Activated T-helper 1 cell treated with anti-CD3 and anti-CD28 coated beads, Interleukin-12 subunit alpha, Interleukin-12 subunit beta, Interleukin-2, Interleukin-4 antibody, amounts not matched to agents 30 ng/mL and 10 ng/mL and 1 ng/mL, durations not matched to agents 14 hours and 24 hours and 36 hours (primary cell): Measurements from ENCODE around the gene THOC1. TPM values are rescaled to one million over a fixed set of nuclear protein-coding genes. Genes with fewer than 3 reads are reported as not detected.

Experiments used
- DNase-seq: peaks from one replicate; pipeline ENCODE4 v3.0.0; 2021; ENCODE audit warnings: low spot score
- H3K27ac Mint-ChIP-seq: one replicate; pipeline ENCODE4 v1.8.0; 2021; ENCODE audit warnings: mild to moderate bottlenecking, mixed read lengths
- H3K27me3 Mint-ChIP-seq: one replicate; pipeline ENCODE4 v1.8.0; 2022; ENCODE audit warnings: mild to moderate bottlenecking, moderate library complexity, mixed read lengths; ENCODE audit not compliant: insufficient read depth
- H3K36me3 Mint-ChIP-seq: one replicate; pipeline ENCODE4 v1.8.0; 2021; ENCODE audit warnings: low read depth, mixed read lengths
- H3K4me1 Mint-ChIP-seq: one replicate; pipeline ENCODE4 v1.8.0; 2021; ENCODE audit warnings: low read depth, mixed read lengths
- H3K4me3 Mint-ChIP-seq: one replicate; pipeline ENCODE4 v1.8.0; 2021; ENCODE audit warnings: mild to moderate bottlenecking, moderate library complexity, mixed read lengths
- H3K9me3 Mint-ChIP-seq: one replicate; pipeline ENCODE4 v1.8.0; 2021; ENCODE audit warnings: mixed read lengths
- intact Hi-C: fragments of 100-400 bp; cut with micrococcal nuclease; formaldehyde crosslinking; loops from one replicate; pipeline ENCODE4 v1.15.1; 2024
- total RNA-seq: library from RNA; stranded (reverse); gene quantifications from 2 replicates; pipeline ENCODE4 v1.2.3, GENCODE V29; 2022

Gene THOC1
- total RNA-seq, 1 donor from 2014 or later, result 69.9 TPM

DNA sequence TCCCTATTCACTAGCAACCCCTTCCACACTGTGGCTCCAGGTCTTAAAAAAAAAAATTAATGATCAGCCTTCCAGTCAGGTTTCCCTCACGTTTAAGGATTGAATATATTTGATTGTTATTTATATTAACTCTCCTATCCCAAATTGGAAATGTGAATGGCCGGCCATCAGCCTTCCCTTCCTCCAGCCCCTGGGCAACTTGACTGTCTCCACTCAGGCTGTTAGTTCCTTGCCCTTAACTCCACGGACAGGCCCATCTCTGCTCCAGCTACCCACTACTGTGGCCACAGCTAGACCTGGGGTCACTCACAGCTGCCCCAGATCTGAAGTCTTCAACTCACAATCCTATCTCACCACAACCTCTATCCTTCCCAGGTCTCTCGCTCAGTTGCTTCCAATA, 39.9 kb downstream of the THOC1 start:
- Mint-ChIP-seq H3K36me3 (peaks cover 36% of the 10 kb centered on the region), H3K4me1 (no peaks in the 10 kb centered on the region), H3K4me3 (no peak overlapping the region), H3K27ac (no peak overlapping the region), H3K9me3 (no peaks in the 10 kb centered on the region), H3K27me3 (no peaks in the 10 kb centered on the region)
- intact Hi-C loops, result no loop called here
- DNase-seq, result no peak

DNA sequence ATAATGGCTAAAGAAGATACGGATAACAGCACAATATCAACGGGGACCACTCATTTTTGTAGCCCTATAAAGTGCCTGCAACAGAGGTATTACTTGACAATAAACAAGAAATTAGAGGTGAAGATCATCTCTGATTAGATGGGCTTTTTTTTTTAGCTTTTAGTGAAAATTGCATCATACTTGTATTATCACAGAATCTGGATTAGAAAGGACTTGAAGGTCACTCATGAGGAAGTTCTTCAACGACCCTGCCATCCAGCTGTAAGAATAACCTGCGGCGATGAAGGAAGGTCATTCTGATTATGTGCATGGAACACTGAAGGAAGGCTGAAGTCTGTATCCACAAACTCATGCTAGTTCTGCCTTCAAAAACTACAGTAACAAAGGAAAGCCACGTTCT, 40.5 kb downstream of the THOC1 start:
- no peak overlapping the region for H3K4me3 Mint-ChIP-seq
- H3K27ac Mint-ChIP-seq, result no peak overlapping the region
- intact Hi-C loops, result no loop called here
- no peaks in the 10 kb centered on the region for H3K9me3 Mint-ChIP-seq
- H3K36me3 Mint-ChIP-seq, result peaks cover 36% of the 10 kb centered on the region
- H3K27me3 Mint-ChIP-seq, result no peaks in the 10 kb centered on the region
- DNase-seq, result no peak
- H3K4me1 Mint-ChIP-seq, result no peaks in the 10 kb centered on the region

DNA sequence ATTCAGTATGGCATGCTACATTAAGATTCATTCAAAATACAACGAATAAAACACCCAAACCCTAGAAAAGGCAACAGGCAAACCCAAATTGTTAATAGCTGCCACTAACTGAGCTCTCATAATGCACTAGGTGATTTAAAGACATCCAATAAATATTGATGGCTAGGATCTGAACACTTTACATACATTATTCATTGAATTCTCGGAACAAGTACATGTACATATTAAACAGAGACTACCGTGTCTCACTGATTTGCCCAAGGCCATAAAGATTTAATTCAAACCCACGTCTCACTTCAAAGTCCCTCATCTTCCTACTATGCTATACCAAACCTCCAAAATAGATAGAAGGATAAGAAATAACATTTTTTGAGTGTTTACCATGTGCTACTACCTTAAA, 42.1 kb downstream of the THOC1 start:
- H3K27ac Mint-ChIP-seq, result no peak overlapping the region
- intact Hi-C loops, result no loop called here
- H3K4me1 Mint-ChIP-seq, result no peaks in the 10 kb centered on the region
- peaks cover 39% of the 10 kb centered on the region for H3K36me3 Mint-ChIP-seq
- no peak overlapping the region for H3K4me3 Mint-ChIP-seq
- no peak for DNase-seq
- no peaks in the 10 kb centered on the region for H3K9me3 Mint-ChIP-seq
- no peaks in the 10 kb centered on the region for H3K27me3 Mint-ChIP-seq

DNA sequence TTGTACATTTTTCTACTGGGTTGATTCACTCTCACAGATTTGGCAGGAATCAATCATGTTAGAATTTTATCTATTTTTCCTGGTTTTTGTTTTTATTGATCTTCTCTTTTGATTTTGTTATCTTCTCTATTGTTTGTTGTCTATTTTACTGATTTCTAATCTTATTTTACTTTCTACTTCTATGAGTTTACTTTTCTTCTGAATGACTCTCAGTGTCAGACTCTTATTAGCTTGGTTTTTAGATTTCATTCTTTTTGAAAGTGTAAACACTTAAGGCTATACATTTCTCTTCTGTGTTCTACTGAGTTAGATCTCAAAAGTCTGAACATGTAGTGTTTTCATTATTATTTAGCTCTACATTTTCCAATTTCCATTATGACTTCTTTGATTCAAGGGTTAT, 47.1 kb downstream of the THOC1 start:
- intact Hi-C loops, result loop anchor here (5.0 kb wide), 1 partner anchor 42 kb away; no protein-coding TSS in a partner anchor
- Mint-ChIP-seq H3K4me1 (no peaks in the 10 kb centered on the region), H3K9me3 (no peaks in the 10 kb centered on the region), H3K4me3 (no peak overlapping the region), H3K27me3 (peaks cover 1% of the 10 kb centered on the region), H3K36me3 (peaks cover 38% of the 10 kb centered on the region), H3K27ac (peak overlapping the region; percentile 5)
- no peak for DNase-seq

DNA sequence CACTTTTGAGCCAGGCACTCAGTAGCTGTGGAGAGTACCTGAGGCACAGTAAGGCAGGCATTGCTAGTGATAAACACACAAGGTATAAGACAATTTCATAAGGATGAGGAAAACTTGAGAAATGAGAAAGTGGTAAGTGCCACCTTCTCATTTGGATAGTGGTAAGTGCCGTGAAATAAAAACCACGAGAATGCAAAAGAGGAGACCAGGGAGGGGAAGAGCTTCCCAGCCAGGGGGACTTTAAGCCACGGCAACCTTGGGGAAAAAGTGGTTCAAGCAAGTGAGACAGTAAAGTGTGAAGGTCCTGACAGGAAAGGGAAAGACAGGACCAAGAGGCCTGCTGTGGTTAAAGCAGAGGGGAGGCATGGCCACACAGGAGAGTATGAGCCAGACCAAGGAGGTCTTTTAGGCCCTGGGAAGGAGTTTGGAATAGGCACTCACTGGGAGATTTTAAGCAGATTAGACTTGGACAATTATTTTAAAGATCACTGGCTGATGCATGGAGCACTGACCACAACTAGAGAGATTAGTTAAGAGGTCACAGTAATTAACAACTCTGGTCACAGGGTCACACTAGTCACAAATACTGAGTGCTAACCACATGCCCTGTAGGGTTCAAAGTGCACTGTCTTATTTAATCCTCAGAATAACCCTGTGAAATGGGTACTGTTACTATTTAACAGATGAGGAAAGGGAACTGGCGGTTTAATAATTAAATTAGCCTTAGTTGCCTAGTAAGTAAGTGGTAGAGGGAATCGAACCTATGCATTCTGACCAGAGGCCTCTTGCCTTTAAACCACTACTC, 50.1 kb downstream of the THOC1 start:
- intact Hi-C loops, result no loop called here
- H3K4me3 Mint-ChIP-seq, result no peak overlapping the region
- H3K27ac Mint-ChIP-seq, result no peak overlapping the region
- no peak for DNase-seq
- no peaks in the 10 kb centered on the region for H3K4me1 Mint-ChIP-seq
- H3K36me3 Mint-ChIP-seq, result peaks cover 46% of the 10 kb centered on the region
- H3K27me3 Mint-ChIP-seq, result peaks cover 1% of the 10 kb centered on the region
- no peaks in the 10 kb centered on the region for H3K9me3 Mint-ChIP-seq

DNA sequence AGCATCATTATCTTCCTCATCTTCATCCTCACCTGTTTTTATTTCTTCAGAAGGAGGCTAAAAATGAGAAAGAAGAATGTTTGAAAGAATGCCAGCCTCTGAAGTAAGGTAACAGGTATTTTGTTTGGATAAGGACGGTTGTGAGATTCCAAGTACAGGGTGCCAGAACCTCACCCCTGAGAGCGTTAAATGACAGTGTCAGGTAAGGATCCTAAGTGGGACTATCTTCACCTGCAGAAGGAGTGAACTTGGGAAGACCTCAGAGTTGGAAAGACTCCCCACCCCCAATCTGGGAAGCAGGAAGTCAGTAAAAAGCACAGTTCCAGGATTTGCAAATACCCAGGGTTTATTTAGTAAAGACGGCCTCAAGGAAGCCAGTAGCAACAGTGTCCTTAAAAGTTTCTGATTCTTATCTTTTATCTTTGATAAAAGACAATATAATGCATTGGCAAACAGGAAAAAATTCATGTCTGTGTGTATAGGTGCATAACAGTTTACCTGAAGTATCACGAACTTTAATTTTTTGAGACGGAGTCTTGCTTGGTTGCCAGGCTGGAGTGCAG, 52.3 kb downstream of the THOC1 start:
- peaks cover 53% of the 10 kb centered on the region for H3K36me3 Mint-ChIP-seq
- no peak overlapping the region for H3K4me3 Mint-ChIP-seq
- H3K27me3 Mint-ChIP-seq, result peaks cover 1% of the 10 kb centered on the region
- no peak overlapping the region for H3K27ac Mint-ChIP-seq
- no peaks in the 10 kb centered on the region for H3K4me1 Mint-ChIP-seq
- H3K9me3 Mint-ChIP-seq, result no peaks in the 10 kb centered on the region
- intact Hi-C loops, result no loop called here
- no peak for DNase-seq

DNA sequence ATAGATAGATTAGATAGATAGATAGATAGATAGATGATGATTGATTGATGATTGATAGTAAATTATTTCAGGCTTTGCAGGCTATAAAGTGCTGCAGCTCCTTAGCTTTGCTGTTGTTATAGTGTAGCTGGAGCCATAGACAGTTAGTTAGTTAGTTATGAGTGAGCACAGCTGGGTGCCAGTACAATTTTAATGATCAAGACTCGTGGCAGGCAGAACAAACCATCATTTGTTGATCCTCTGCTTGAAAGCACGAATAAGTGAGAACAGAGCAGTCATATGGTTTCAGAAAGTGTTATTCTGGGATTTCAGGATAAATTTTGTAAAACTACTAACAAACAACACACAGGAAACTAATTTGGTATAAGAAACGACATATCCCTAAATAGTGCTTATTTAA, 53.9 kb downstream of the THOC1 start:
- Mint-ChIP-seq H3K4me3 (no peak overlapping the region), H3K9me3 (no peaks in the 10 kb centered on the region), H3K27me3 (peaks cover 1% of the 10 kb centered on the region), H3K4me1 (peaks cover 8% of the 10 kb centered on the region), H3K27ac (no peak overlapping the region), H3K36me3 (peaks cover 58% of the 10 kb centered on the region)
- no peak for DNase-seq
- intact Hi-C loops, result loop anchor here (5.0 kb wide), 1 partner anchor 37 kb away; no protein-coding TSS in a partner anchor

DNA sequence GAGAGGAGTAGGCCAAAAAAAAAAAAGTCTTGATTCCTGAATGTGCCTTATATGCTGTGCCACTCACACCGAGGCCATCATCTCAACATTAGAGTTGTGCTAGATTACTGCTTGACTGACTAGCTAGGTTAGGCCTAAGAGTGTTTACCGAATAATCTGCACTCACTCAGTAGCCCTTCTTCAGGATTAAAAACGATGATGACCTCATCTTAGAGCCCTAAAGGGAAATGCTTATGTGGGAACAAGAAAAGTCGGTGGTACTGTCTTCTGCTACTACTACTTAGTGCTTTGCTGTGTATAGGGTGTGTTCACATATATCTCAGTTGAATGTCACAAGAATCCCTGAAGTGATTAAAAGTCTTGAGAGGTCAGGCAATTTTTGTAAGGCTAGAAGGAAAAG, 54.3 kb downstream of the THOC1 start:
- peaks cover 56% of the 10 kb centered on the region for H3K36me3 Mint-ChIP-seq
- peaks cover 1% of the 10 kb centered on the region for H3K27me3 Mint-ChIP-seq
- no peaks in the 10 kb centered on the region for H3K9me3 Mint-ChIP-seq
- no peak overlapping the region for H3K4me3 Mint-ChIP-seq
- no peak for DNase-seq
- H3K4me1 Mint-ChIP-seq, result peaks cover 10% of the 10 kb centered on the region
- no peak overlapping the region for H3K27ac Mint-ChIP-seq
- intact Hi-C loops, result loop anchor here (5.0 kb wide), 1 partner anchor 36 kb away; no protein-coding TSS in a partner anchor

DNA sequence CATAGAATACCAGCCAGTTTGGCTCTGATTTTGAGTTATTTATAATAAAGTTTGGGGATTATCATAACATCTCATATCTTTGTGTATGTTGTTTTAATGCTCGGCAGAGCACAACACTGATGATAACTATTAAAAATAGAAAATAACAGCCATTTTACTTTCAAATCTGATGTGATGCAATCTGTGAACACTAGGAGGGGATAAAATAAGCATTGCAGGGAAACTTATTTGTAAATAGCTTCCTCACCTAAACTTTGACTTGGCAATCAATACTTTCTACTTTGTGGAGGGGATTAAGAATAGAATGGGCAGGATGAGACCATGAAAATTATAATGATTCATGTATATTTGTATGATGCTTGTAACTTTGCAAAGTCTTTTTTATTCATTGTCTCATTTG, 55.1 kb downstream of the THOC1 start:
- H3K4me1 Mint-ChIP-seq, result peaks cover 10% of the 10 kb centered on the region
- no peaks in the 10 kb centered on the region for H3K27me3 Mint-ChIP-seq
- H3K9me3 Mint-ChIP-seq, result no peaks in the 10 kb centered on the region
- intact Hi-C loops, result loop anchor here (5.0 kb wide), 1 partner anchor 35 kb away; no protein-coding TSS in a partner anchor
- no peak for DNase-seq
- H3K4me3 Mint-ChIP-seq, result no peak overlapping the region
- H3K36me3 Mint-ChIP-seq, result peaks cover 54% of the 10 kb centered on the region
- H3K27ac Mint-ChIP-seq, result no peak overlapping the region

DNA sequence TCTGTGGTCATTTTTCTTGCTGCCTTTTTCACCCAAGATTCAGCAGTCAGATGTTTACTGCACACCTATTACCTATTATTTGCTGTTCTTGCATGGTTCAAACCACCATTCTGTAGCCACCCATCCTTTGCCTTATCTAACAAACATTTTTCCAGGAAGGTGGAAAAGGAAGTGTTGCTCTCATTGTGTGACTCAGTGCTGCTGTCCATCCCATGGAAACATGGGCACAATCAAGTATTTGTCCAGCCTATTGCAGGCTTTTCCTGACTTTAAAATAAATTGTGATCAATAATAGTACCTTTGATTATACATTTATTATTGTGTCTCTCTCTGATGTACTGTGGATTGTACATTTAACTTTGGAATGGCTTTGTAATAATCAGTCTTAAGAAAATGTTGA, 56.3 kb downstream of the THOC1 start:
- H3K27me3 Mint-ChIP-seq, result no peaks in the 10 kb centered on the region
- intact Hi-C loops, result loop anchor here (5.0 kb wide), 1 partner anchor 34 kb away; no protein-coding TSS in a partner anchor
- no peaks in the 10 kb centered on the region for H3K9me3 Mint-ChIP-seq
- peaks cover 51% of the 10 kb centered on the region for H3K36me3 Mint-ChIP-seq
- H3K27ac Mint-ChIP-seq, result no peak overlapping the region
- H3K4me1 Mint-ChIP-seq, result peaks cover 10% of the 10 kb centered on the region
- no peak for DNase-seq
- no peak overlapping the region for H3K4me3 Mint-ChIP-seq

DNA sequence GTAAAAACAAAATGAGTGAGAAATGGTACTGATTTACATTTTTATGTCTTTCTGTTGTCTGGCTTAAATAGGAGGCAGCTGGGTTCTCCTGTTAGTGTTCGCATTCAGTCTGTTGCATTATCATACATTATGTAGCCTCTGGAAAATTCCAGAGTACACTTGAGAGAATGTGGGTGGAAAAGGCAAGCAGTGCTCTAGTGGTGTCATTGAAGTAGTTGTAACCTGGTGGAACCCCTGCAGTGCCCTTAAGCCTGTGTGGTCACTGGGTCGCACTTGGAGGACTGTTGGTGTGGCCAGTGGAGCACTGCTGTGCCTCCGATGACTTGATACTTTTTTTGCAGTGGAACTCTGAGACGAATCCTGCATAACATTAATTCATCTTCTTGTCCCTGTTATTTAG, 57.1 kb downstream of the THOC1 start:
- no peaks in the 10 kb centered on the region for H3K27me3 Mint-ChIP-seq
- H3K4me1 Mint-ChIP-seq, result peaks cover 10% of the 10 kb centered on the region
- H3K27ac Mint-ChIP-seq, result no peak overlapping the region
- H3K4me3 Mint-ChIP-seq, result no peak overlapping the region
- DNase-seq, result no peak
- intact Hi-C loops, result loop anchor here (5.0 kb wide), 1 partner anchor 33 kb away; no protein-coding TSS in a partner anchor
- H3K36me3 Mint-ChIP-seq, result peaks cover 54% of the 10 kb centered on the region
- H3K9me3 Mint-ChIP-seq, result no peaks in the 10 kb centered on the region

DNA sequence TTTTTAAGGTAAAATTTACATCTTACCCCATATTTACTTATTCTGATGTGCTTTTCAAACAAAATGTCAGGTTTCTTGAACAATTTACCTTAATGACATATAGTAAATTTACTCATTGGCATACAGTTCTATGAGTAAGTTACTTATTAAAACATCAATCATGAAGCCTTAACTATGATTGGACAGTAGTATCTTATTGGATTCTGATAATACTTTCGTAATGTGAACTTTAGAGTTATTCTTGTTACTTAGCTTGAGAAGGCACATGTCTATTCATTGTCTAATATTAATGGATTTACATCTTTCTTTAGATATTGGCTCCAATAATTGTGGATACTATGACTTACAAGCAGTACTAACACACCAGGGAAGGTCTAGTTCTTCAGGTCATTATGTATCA, 57.8 kb downstream of the THOC1 start:
- intact Hi-C loops, result loop anchor here (5.0 kb wide), 1 partner anchor 33 kb away; no protein-coding TSS in a partner anchor
- Mint-ChIP-seq H3K4me1 (peaks cover 10% of the 10 kb centered on the region), H3K9me3 (no peaks in the 10 kb centered on the region), H3K27me3 (no peaks in the 10 kb centered on the region), H3K36me3 (peaks cover 54% of the 10 kb centered on the region), H3K27ac (no peak overlapping the region), H3K4me3 (no peak overlapping the region)
- no peak for DNase-seq

DNA sequence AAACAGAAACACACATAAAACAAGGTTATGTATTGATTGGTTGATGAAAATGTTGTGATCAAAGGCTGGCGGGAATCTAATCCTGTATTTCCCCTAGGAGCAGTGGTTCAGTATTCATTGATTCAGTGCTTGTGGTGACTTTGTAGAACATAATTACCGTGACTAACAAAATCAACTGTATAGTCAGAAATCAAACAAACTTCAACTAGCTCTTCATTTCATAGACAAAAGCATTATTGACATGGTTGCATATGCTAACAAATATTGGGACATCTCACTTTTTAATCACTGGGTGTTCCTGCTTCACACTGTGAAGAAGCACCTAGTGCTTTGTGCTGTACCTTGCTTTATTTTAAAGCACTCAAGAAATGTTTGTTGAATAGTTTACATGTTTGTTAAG, 68.1 kb downstream of the THOC1 start:
- Mint-ChIP-seq H3K4me3 (no peak overlapping the region), H3K27ac (no peak overlapping the region), H3K27me3 (no peaks in the 10 kb centered on the region), H3K4me1 (peaks cover 5% of the 10 kb centered on the region), H3K36me3 (peaks cover 25% of the 10 kb centered on the region), H3K9me3 (no peaks in the 10 kb centered on the region)
- no peak for DNase-seq
- intact Hi-C loops, result no loop called here
